HL-60 (cell line): ENCODE results near the gene CASS4.

Experiments
- DNase-seq, 2 experiments: peaks; one replicate each; pipeline ENCODE4 v3.0.0-alpha.2; 2010 to 2020; ENCODE audit warnings: low read depth in 1 of 2, low spot score in 1 of 2
- H3K27ac ChIP-seq: fragments of 250-450 bp; sonication (Bioruptor Pico); replicated peaks from 2 replicates; pipeline ENCODE4 v1.5.1; 2020; ENCODE audit warnings: mild to moderate bottlenecking, moderate library complexity
- H3K27me3 ChIP-seq: fragments of 250-450 bp; sonication (Bioruptor Pico); 2 replicates; pipeline ENCODE4 v1.5.1; 2021; ENCODE audit warnings: mild to moderate bottlenecking, moderate library complexity; ENCODE audit not compliant: insufficient read depth, poor library complexity, severe bottlenecking
- H3K4me3 ChIP-seq: replicated peaks from 2 replicates; pipeline ENCODE4 v1.5.1; 2011; ENCODE audit warnings: mild to moderate bottlenecking, control low read depth, low read length; ENCODE audit not compliant: insufficient read depth
- CTCF ChIP-seq: IDR thresholded peaks from one replicate; pipeline ENCODE4 v1.5.1; 2011; ENCODE audit warnings: low read length, control low read depth, inconsistent platforms; ENCODE audit not compliant: insufficient read depth
- GABPA ChIP-seq: IDR thresholded peaks from 2 replicates; pipeline ENCODE4 v1.6.1; 2012; ENCODE audit warnings: low read depth
- POLR2AphosphoS5 ChIP-seq: IDR thresholded peaks from 2 replicates; pipeline ENCODE4 v1.6.1; 2012; ENCODE audit warnings: low read depth
- REST ChIP-seq: IDR thresholded peaks from 2 replicates; pipeline ENCODE4 v1.6.1; 2012; ENCODE audit warnings: low read depth; ENCODE audit not compliant: insufficient replicate concordance
- SPI1 ChIP-seq: IDR thresholded peaks from 2 replicates; pipeline ENCODE4 v1.6.1; 2012; ENCODE audit warnings: low read depth, mild to moderate bottlenecking, borderline replicate concordance
- long read RNA-seq: library from polyadenylated mRNA; unstranded; transcript quantifications from one replicate; pipeline ENCODE4 v2.0.0, GENCODE V29; 2020

The CASS4 gene
- long read RNA-seq = 0 reads

GRCh38 chr20:56411759-56412472, at the start of gene CASS4:
Gene CASS4 (plus strand): TSS chr20:56412260. CDS start chr20:56412459, 199 bp downstream.
- peak within 1 kb of the TSS; percentile 42 for H3K4me3 ChIP-seq
- TF ChIP-seq REST = no peak
- TF ChIP-seq SPI1 = peak; percentile 42; the same call in 1 of the 2 replicates

GRCh38 chr20:56362833-56363413, 49.1 kb upstream of the CASS4 start:
- no peak for DNase-seq
- TF ChIP-seq REST (no peak), GABPA (no peak), SPI1 (no peak), CTCF (no peak), POLR2AphosphoS5 (no peak)
- Histone ChIP-seq H3K27ac (no peak overlapping the region), H3K27me3 (no peaks in the 10 kb centered on the region), H3K4me3 (no peak overlapping the region)

More at GRCh38 chr20:56411759-56412472, at the start of gene CASS4:
- DNase-seq = peak in 1 of 2 experiments; percentile 77
- no peaks in the 10 kb centered on the region for H3K27me3 ChIP-seq
- H3K27ac ChIP-seq = peak within 1 kb of the TSS; percentile 68

GRCh38 chr20:56363491-56363890, 48.6 kb upstream of the CASS4 start:
- Histone ChIP-seq H3K27ac (no peak overlapping the region), H3K4me3 (no peak overlapping the region), H3K27me3 (no peaks in the 10 kb centered on the region)
- TF ChIP-seq SPI1 = no peak
- no peak for TF ChIP-seq POLR2AphosphoS5
- no peak for TF ChIP-seq GABPA
- no peak for TF ChIP-seq REST
- TF ChIP-seq CTCF = no peak
- DNase-seq = no peak
